ENCODE results near the gene MYEOV. TPM values are rescaled to one million over a fixed set of nuclear protein-coding genes. Genes with fewer than 3 reads are reported as not detected.

Gene MYEOV
- total and polyA plus RNA-seq, 4 donors, result 0.37 to 0.82 (median 0.64) TPM

DNA sequence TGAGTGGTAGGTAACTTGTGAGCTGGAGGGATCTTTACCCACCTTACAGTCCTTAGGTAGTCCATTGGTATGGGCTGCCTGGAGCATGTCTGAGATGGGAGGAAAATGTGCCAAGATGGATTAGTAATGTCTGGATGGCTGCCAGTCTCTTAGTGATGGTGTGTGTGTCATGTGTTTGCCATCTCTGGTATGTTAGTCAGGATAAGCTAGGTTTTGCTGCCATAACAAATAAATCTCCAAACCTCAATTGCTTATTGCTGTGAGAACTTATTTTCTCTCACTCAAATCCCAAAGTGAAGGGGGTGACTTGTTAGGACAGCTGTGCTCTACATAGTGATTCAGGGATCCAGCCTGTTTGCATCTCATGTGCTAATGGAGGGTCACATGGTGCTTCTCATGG lies 40.9 kb upstream of the MYEOV start:
- no peak for DNase-seq
- TF ChIP-seq, protein P1, sequence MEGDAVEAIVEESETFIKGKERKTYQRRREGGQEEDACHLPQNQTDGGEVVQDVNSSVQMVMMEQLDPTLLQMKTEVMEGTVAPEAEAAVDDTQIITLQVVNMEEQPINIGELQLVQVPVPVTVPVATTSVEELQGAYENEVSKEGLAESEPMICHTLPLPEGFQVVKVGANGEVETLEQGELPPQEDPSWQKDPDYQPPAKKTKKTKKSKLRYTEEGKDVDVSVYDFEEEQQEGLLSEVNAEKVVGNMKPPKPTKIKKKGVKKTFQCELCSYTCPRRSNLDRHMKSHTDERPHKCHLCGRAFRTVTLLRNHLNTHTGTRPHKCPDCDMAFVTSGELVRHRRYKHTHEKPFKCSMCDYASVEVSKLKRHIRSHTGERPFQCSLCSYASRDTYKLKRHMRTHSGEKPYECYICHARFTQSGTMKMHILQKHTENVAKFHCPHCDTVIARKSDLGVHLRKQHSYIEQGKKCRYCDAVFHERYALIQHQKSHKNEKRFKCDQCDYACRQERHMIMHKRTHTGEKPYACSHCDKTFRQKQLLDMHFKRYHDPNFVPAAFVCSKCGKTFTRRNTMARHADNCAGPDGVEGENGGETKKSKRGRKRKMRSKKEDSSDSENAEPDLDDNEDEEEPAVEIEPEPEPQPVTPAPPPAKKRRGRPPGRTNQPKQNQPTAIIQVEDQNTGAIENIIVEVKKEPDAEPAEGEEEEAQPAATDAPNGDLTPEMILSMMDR (IDR thresholded peaks at IDR 0.05; ENCODE audit: control extremely low read depth, extremely low read depth), result no peak
- H3K27ac ChIP-seq (ENCODE audit: low read depth in 1 of 2, low read length in 1 of 2), result no peak overlapping the region

DNA sequence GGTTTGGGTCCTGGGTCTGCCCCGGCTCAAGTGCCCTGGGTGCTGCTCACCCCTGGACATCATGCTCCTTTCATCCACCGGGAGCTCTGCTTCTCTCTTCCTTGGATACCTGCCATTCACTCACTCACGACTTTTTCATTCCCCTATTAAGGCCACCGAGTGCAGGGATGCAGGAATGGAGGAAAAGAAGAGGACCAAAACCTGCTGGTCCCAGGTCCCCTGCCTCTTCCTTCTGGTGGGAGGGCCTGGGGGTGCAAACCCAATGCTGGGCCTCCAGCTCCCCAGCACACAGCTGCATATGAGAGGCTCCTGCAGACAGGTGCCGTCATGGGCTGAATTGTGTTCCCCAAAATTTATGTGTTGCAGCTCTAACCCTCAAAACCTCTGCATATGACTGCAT lies 36.8 kb upstream of the MYEOV start:
- Histone ChIP-seq H3K27me3 (ENCODE audit: control insufficient read depth in 3 of 3, insufficient read depth in 3 of 3, low read length in 2 of 3) (no peaks in the 10 kb centered on the region), H3K9me3 (ENCODE audit: control insufficient read depth in 4 of 4, insufficient read depth in 3 of 4, low read length in 3 of 4) (peaks cover 0 to 10% (median 2%) of the 10 kb centered on the region in 4 donors), H3K9ac (ENCODE audit: insufficient read depth in 1 of 2, low read length in 2 of 2) (no peak overlapping the region), H3K4me3 (no peak overlapping the region), H3K27ac (ENCODE audit: low read depth in 1 of 2, low read length in 1 of 2) (no peak overlapping the region), H3K4me1 (ENCODE audit: control insufficient read depth in 5 of 5, insufficient read depth in 5 of 5, low read length in 5 of 5) (no peaks in the 10 kb centered on the region), H3K36me3 (ENCODE audit: control insufficient read depth in 4 of 4, insufficient read depth in 4 of 4, low read length in 4 of 4) (no peaks in the 10 kb centered on the region)
- WGBS, 2 donors, result 84 to 91% methylated on average over 5 of the region's 5 CpGs
- DNase-seq, result no peak
- ATAC-seq (ENCODE audit: insufficient read depth, low FRiP score), result no peak
- TF ChIP-seq, protein P1 (IDR thresholded peaks at IDR 0.05; ENCODE audit: control extremely low read depth, extremely low read depth), result no peak

More for the DNA sequence above, 40.9 kb upstream of the MYEOV start:
- no peak for ATAC-seq (ENCODE audit: insufficient read depth, low FRiP score)
- H3K27me3 ChIP-seq (ENCODE audit: control insufficient read depth in 3 of 3, insufficient read depth in 3 of 3, low read length in 2 of 3), result no peaks in the 10 kb centered on the region
- no peak overlapping the region for H3K4me3 ChIP-seq
- H3K9me3 ChIP-seq (ENCODE audit: control insufficient read depth in 4 of 4, insufficient read depth in 3 of 4, low read length in 3 of 4), result peaks cover 0 to 10% (median 2%) of the 10 kb centered on the region in 4 donors
- H3K4me1 ChIP-seq (ENCODE audit: control insufficient read depth in 5 of 5, insufficient read depth in 5 of 5, low read length in 5 of 5), result peaks cover 0 to 9% (median 7%) of the 10 kb centered on the region in 5 donors
- no peak overlapping the region for H3K9ac ChIP-seq (ENCODE audit: insufficient read depth in 1 of 2, low read length in 2 of 2)
- H3K36me3 ChIP-seq (ENCODE audit: control insufficient read depth in 4 of 4, insufficient read depth in 4 of 4, low read length in 4 of 4), result no peaks in the 10 kb centered on the region

DNA sequence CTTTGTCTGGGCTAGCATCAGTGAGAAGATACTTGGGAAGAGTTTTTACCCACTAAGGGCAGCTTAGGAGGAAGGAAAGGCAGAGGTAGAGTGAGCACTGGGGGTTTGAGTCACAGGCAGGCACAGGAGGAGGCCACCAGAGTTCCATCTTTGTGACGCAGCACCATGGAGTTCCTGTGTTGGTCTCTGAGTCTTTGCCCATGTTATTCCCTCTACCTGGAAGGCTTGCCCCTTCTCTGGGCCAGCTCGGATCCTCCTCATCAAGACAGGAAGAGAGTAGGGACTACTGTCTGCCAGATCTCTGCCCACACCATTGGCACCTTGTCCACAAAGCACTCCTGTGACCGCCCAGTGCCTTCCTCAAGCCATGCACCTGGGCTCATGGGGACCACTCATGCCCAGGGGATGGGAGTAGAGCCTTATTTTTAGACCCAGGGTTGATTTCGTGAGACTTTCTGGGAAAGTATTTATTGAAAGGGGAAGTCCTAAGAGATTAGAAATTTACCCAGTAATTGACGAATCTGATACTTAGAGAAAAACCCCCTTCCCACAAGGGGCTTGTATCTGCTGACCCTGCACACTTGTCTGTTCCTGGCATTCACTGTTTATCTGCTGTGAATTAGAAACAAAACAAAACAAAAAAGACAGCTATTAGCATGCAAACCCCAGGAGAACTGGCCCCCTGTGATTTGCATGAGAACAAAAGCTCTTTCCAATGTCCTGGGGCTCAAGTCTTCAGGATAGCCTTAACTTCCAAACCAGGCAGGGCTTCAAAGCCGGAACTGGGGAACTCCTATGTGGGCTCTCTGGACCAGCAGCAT lies 35.9 kb upstream of the MYEOV start:
- H3K4me3 ChIP-seq, result no peak overlapping the region
- TF ChIP-seq, protein P1 (IDR thresholded peaks at IDR 0.05; ENCODE audit: control extremely low read depth, extremely low read depth), result no peak
- H3K9ac ChIP-seq (ENCODE audit: insufficient read depth in 1 of 2, low read length in 2 of 2), result no peak overlapping the region
- H3K36me3 ChIP-seq (ENCODE audit: control insufficient read depth in 4 of 4, insufficient read depth in 4 of 4, low read length in 4 of 4), result no peaks in the 10 kb centered on the region
- H3K9me3 ChIP-seq (ENCODE audit: control insufficient read depth in 4 of 4, insufficient read depth in 3 of 4, low read length in 3 of 4), result peaks cover 0 to 7% (median 2%) of the 10 kb centered on the region in 4 donors
- no peak overlapping the region for H3K27ac ChIP-seq (ENCODE audit: low read depth in 1 of 2, low read length in 1 of 2)
- WGBS, 2 donors, result 78 to 81% methylated on average over 6 of the region's 6 CpGs
- DNase-seq (no peak), ATAC-seq (ENCODE audit: insufficient read depth, low FRiP score) (no peak)
- no peaks in the 10 kb centered on the region for H3K27me3 ChIP-seq (ENCODE audit: control insufficient read depth in 3 of 3, insufficient read depth in 3 of 3, low read length in 2 of 3)
- no peaks in the 10 kb centered on the region for H3K4me1 ChIP-seq (ENCODE audit: control insufficient read depth in 5 of 5, insufficient read depth in 5 of 5, low read length in 5 of 5)

All from lung (tissue), 12 donors.